MV-4-11 (cell line): ENCODE measurements around the gene GYG2.
A peak's percentile ranks its signal among the peaks of the same experiment; 100 is the strongest.

ENCODE experiments used
- DNase-seq: peaks from one replicate; lab custom pipeline; 2025; lab: John Stamatoyannopoulos, UW

GYG2 gene

GRCh38 chrX:2817036-2817435 lies 11.7 kb upstream of the GYG2 start:
- no peak for DNase-seq

GRCh38 chrX:2819345-2820135 lies 9.2 kb upstream of the GYG2 start:
- DNase-seq, result no peak

GRCh38 chrX:2820136-2820771 lies 8.5 kb upstream of the GYG2 start:
- DNase-seq, result no peak

GRCh38 chrX:2823795-2824386 lies 4.8 kb upstream of the GYG2 start:
- DNase-seq, result no peak

- no peak for DNase-seq
Observed at GRCh38 chrX:2824886-2825285, 3.8 kb upstream of the GYG2 start.

- no peak for DNase-seq
Observed at GRCh38 chrX:2828959-2829411, 255 bp downstream of the GYG2 start.

GRCh38 chrX:2829469-2830246 lies 928 bp downstream of the GYG2 start:
- DNase-seq, result no peak

- no peak for DNase-seq
Observed at GRCh38 chrX:2831471-2832228, 2.9 kb downstream of the GYG2 start.

GRCh38 chrX:2837961-2838360 lies 9.2 kb downstream of the GYG2 start:
- no peak for DNase-seq

GRCh38 chrX:2840961-2841360 lies 12.2 kb downstream of the GYG2 start:
- no peak for DNase-seq

GRCh38 chrX:2841537-2841936 lies 12.8 kb downstream of the GYG2 start:
- no peak for DNase-seq

GRCh38 chrX:2846992-2847391 lies 18.3 kb downstream of the GYG2 start:
- no peak for DNase-seq

- peak; percentile 36 for DNase-seq
Observed at GRCh38 chrX:2848871-2849301, 20.2 kb downstream of the GYG2 start.

GRCh38 chrX:2854918-2855317 lies 26.2 kb downstream of the GYG2 start:
- no peak for DNase-seq

GRCh38 chrX:2855761-2856160 lies 27.0 kb downstream of the GYG2 start:
- no peak for DNase-seq

- no peak for DNase-seq
Observed at GRCh38 chrX:2857566-2857965, 28.8 kb downstream of the GYG2 start.

- no peak for DNase-seq
Observed at GRCh38 chrX:2859197-2859797, 30.6 kb downstream of the GYG2 start.

- no peak for DNase-seq
Observed at GRCh38 chrX:2862404-2862803, 33.7 kb downstream of the GYG2 start.

- DNase-seq, result no peak
Observed at GRCh38 chrX:2863646-2864045, 34.9 kb downstream of the GYG2 start.

GRCh38 chrX:2867206-2867605 lies 38.5 kb downstream of the GYG2 start:
- DNase-seq, result no peak

GRCh38 chrX:2870650-2871049 lies 41.9 kb downstream of the GYG2 start:
- no peak for DNase-seq
